ENCODE data around the gene HPS6.

GRCh38 chr10:102064503-102064867 is 664 bp upstream of the HPS6 start:
- TF ChIP-seq CTCF (IDR thresholded peaks at IDR 0.05; ENCODE audit: low read depth, low read length, poor library complexity, severe bottlenecking) (no peak), EZH2phosphoT487 (IDR thresholded peaks at IDR 0.05; ENCODE audit: borderline replicate concordance, low read length) (no peak)
